H54 (cell line): Measurements from ENCODE around the gene MIER3.

Source experiments
- DNase-seq: peaks from one replicate; pipeline ENCODE4 v3.0.0; 2011; ENCODE audit warnings: low spot score, mixed read lengths; ENCODE audit not compliant: insufficient read length
- FAIRE-seq: peaks from 3 replicates; lab custom pipeline; 2011; peaks lifted over from hg19 to GRCh38; lab: Jason Lieb, UNC
- POLR2A ChIP-seq: IDR thresholded peaks from 2 replicates; pipeline ENCODE4 v1.6.1; 2011; ENCODE audit warnings: low read depth, mild to moderate bottlenecking, low read length

Gene MIER3

GRCh38 chr5:56934325-56934724 lies 17.6 kb downstream of the MIER3 start:
- DNase-seq (no peak), FAIRE-seq (no peak)
- no peak for TF ChIP-seq POLR2A

GRCh38 chr5:56922922-56923321 lies 29.0 kb downstream of the MIER3 start:
- TF ChIP-seq POLR2A = no peak
- FAIRE-seq = no peak
- DNase-seq = no peak

- no peak for DNase-seq
- no peak for TF ChIP-seq POLR2A
- FAIRE-seq = no peak
Measured at GRCh38 chr5:56919942-56920662, 31.8 kb downstream of the MIER3 start.

GRCh38 chr5:56918054-56918453 lies 33.9 kb downstream of the MIER3 start:
- FAIRE-seq (no peak), DNase-seq (no peak)
- no peak for TF ChIP-seq POLR2A

DNA sequence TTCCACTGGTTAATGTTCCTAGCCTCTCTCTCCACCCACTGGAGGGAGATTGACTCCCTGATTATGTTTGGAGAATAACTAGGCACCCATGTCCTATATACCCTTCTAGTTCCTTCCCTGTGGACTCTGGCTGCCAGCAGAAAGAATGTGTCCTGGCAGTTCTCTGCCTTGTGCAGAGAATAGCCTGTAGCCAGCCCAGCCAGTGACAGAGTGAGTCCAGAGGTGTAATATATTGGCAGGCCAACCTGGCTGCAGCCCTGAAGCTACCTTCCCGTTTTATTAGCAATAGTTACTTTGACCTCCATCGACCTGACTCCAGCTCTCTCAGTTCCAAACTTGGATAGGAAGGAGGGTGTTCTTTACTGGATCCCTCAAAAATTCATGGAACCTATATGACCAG lies 34.4 kb downstream of the MIER3 start:
- FAIRE-seq (no peak), DNase-seq (no peak)
- TF ChIP-seq POLR2A = no peak

- DNase-seq (no peak), FAIRE-seq (no peak)
- TF ChIP-seq POLR2A = no peak
Measured at GRCh38 chr5:56914678-56915077, 37.2 kb downstream of the MIER3 start.

GRCh38 chr5:56913766-56914165 lies 38.2 kb downstream of the MIER3 start:
- DNase-seq (no peak), FAIRE-seq (no peak)
- TF ChIP-seq POLR2A = no peak

GRCh38 chr5:56910210-56910965 lies 41.5 kb downstream of the MIER3 start:
- TF ChIP-seq POLR2A = no peak
- DNase-seq = no peak
- FAIRE-seq = peak; percentile 55

DNA sequence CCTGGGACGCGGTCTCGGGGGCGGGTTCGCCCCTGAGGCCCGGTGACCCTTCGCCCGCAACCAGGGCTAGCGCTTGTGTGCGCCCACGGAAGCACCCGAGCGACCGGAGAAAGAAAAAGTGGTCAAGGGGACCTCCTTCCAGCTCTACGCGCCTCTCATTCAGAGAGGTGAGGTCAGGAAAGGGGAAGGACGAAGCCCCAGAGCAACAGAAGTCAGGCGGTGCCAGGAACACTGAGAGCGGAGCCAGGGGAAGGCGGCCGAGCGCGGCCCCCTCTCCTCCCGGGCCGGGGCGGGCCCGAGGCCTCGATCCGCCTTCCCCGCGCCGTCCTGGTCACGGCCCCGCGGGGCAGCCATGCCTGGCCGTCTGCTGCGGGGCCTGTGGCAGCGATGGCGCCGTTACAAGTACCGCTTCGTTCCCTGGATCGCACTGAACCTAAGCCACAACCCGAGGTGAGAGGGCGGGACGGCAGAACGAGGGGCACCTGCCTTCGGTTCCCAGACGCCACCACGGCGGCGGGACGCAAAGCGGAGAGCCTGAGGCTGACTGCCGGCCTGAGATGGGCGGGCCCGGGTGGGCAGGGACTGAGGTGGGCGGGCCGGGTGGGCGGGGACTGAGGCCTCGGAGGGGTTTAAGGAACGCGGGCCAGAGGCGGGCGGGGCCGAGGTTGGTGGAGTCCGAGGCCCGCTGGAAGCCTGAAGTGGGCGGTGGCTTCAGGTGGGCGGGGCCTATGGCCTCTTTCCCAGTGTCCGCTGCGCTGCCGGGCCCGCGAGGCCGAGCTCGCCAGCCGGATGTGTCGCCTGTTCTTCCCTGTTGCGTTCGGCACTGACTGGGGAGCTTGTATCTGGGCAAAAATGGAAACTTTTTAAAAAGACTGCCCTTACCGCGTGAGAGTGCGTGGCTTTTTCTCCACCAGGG lies 42.4 kb downstream of the MIER3 start, which contains the start of gene SETD9:
TSS of gene SETD9 (plus strand) at position 303 of the 916 bp plus-strand sequence. CDS start at position 353, 50 bp downstream.
- TF ChIP-seq POLR2A = peak; percentile 86
- FAIRE-seq (peak; percentile 88), DNase-seq (peak; percentile 87)

DNA sequence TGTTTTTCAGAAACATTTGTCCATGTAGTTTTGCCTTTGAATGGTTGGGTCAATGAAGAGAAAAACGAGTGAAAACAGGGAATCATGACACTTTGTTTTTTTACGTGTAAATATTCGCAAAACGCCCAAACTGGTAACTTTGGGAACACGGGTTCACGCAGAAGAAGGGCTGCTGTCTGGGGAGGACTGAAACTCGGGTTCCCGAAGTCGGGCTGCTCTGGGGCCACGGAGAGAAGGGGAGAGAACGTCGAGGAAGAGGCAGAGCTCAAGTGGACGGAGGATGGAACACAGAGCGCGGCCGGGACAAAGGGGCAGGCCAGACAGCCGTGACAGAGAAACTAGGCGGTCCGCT lies 43.0 kb downstream of the MIER3 start:
- FAIRE-seq (no peak), DNase-seq (peak; percentile 52)
- no peak for TF ChIP-seq POLR2A

- DNase-seq = peak; percentile 24
- no peak for TF ChIP-seq POLR2A
- peak; percentile 57 for FAIRE-seq
Measured at GRCh38 chr5:56900858-56901578, 50.9 kb downstream of the MIER3 start.

DNA sequence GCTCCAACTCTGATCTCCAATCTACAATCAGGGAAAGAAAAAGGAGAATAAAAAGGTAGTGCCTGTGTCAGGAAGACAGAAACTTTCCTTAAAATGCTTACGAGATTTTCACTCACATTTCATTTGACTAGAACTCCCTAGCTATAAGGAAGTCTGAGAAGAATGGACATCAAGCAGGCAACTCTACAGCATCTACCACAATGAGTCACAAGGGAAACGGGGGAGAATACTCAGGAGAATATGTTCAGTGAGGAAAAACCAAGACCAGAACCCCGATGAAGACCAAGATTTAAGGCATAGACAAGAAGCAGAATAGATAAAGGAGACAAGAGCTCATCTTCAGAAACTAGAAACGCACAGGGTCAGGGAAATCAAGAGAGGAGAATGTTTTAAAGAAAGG lies 51.5 kb downstream of the MIER3 start:
- TF ChIP-seq POLR2A = no peak
- FAIRE-seq = no peak
- DNase-seq = no peak

GRCh38 chr5:56898213-56898612 lies 53.7 kb downstream of the MIER3 start:
- no peak for TF ChIP-seq POLR2A
- FAIRE-seq (no peak), DNase-seq (no peak)

DNA sequence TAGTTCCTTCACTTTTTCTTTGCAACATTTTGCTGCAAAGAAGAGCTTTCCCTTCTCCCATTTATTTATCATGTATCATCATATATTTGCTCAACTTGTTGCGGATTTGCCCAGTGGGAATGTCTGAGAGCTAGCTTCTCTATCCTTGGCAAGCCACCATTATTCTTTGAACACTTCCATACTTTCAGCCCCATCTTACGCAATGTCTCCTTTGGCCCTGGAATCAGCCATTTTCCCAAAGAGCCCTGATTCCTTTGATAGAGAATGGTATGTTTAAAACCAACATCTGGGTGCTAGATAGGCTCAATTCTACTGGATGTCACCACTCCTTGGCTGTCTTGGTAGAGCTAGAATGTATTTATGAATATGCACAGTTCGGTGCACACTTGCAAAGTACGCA lies 55.2 kb downstream of the MIER3 start:
- no peak for FAIRE-seq
- TF ChIP-seq POLR2A = no peak
- DNase-seq = no peak
